NCI-H510A (cell line): ENCODE results near the gene STAG3.
"Not testable (repeated sequence)": the region's sequence is repeated elsewhere in the genome, so short reads cannot be mapped to it uniquely, and the experiment has no call there.

Source experiments
- DNase-seq: peaks from one replicate; lab custom pipeline; 2025; lab: John Stamatoyannopoulos, UW

The STAG3 gene

GRCh38 chr7:100257017-100257416, 79.3 kb downstream of the STAG3 start:
- no peak for DNase-seq

- not testable (repeated sequence) for DNase-seq
Measured at GRCh38 chr7:100259984-100260383, 82.3 kb downstream of the STAG3 start.

GRCh38 chr7:100262896-100263295, 85.2 kb downstream of the STAG3 start:
- not testable (repeated sequence) for DNase-seq
